ENCODE data around the gene PRMT9.

The PRMT9 gene

GRCh38 chr4:147678796-147679549, 5.0 kb downstream of the PRMT9 start:
- no peak for DNase-seq

GRCh38 chr4:147678106-147678505, 5.9 kb downstream of the PRMT9 start:
- no peak for DNase-seq

GRCh38 chr4:147674496-147674895, 9.5 kb downstream of the PRMT9 start:
- DNase-seq = no peak

GRCh38 chr4:147674073-147674472, 9.9 kb downstream of the PRMT9 start:
- no peak for DNase-seq

- no peak for DNase-seq
Measured at GRCh38 chr4:147658501-147658900, 25.5 kb downstream of the PRMT9 start.

GRCh38 chr4:147655639-147656038, 28.3 kb downstream of the PRMT9 start:
- DNase-seq = no peak

GRCh38 chr4:147651563-147651962, 32.4 kb downstream of the PRMT9 start:
- DNase-seq = no peak

GRCh38 chr4:147648656-147649055, 35.3 kb downstream of the PRMT9 start:
- DNase-seq = no peak

- no peak for DNase-seq
Measured at GRCh38 chr4:147645099-147645498, 38.9 kb downstream of the PRMT9 start.

- no peak for DNase-seq
Measured at GRCh38 chr4:147644471-147644870, 39.5 kb downstream of the PRMT9 start.

GRCh38 chr4:147643616-147644015, 40.3 kb downstream of the PRMT9 start:
- DNase-seq = no peak

GRCh38 chr4:147640331-147640730, 43.6 kb downstream of the PRMT9 start:
- no peak for DNase-seq

GRCh38 chr4:147639388-147639787, 44.6 kb downstream of the PRMT9 start:
- DNase-seq = no peak

GRCh38 chr4:147638942-147639341, 45.0 kb downstream of the PRMT9 start:
- no peak for DNase-seq

GRCh38 chr4:147638365-147638764, 45.6 kb downstream of the PRMT9 start:
- DNase-seq = no peak

GRCh38 chr4:147635348-147635747, 48.6 kb downstream of the PRMT9 start:
- DNase-seq = no peak

GRCh38 chr4:147633643-147634042, 50.3 kb downstream of the PRMT9 start:
- DNase-seq = no peak

GRCh38 chr4:147633113-147633512, 50.9 kb downstream of the PRMT9 start:
- no peak for DNase-seq

GRCh38 chr4:147629783-147630730, 53.9 kb downstream of the PRMT9 start:
- no peak for DNase-seq

GRCh38 chr4:147628415-147628814, 55.5 kb downstream of the PRMT9 start:
- no peak for DNase-seq

- DNase-seq = no peak
Measured at GRCh38 chr4:147626903-147627302, 57.1 kb downstream of the PRMT9 start.

- no peak for DNase-seq
Measured at GRCh38 chr4:147625733-147626132, 58.2 kb downstream of the PRMT9 start.

- DNase-seq = no peak
Measured at GRCh38 chr4:147620315-147620714, 63.6 kb downstream of the PRMT9 start.
